ENCODE data around the gene CTNNA3.

The CTNNA3 gene

DNA sequence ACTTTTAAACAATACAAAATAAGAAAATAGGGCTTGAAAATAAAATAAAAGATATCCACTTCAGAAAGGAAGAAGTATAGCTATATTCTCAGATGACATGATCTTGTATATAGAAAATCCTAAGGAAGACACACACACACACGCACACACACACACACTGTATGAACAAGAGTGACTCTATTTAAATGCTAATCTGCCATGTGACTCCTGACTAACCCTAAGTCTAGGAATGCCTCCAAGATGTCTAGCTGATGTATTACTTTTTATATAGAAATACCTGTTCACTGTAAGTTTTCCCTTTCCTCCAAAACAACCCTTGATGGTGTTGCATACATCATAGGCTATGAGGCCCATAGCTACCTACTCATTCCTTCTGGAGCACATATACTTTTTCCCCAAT, 943.3 kb downstream of the CTNNA3 start:
- no peak for DNase-seq (ENCODE audit: low spot score)

GRCh38 chr10:66748217-66748616, 947.8 kb downstream of the CTNNA3 start:
- DNase-seq (ENCODE audit: low spot score), result no peak

DNA sequence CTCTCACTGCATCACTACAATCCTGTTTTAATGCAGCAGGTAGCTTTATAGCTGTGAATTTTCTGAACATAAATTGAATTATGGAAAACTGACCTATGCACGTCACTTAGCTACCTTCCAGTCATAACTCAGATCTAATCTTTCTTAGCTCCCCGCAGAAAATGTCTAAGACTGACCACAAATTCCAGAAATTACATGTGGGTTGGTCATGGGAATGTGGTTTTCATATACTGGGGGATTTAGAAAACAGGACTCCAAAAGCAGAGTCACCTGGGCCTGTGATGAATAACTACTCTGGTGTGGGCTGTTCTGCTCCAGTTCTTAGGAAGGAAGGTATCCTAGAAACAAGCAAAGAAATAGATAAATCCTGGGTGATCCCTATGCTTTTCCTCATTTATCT, 948.5 kb downstream of the CTNNA3 start:
- DNase-seq (ENCODE audit: low spot score), result peak; percentile 47

- no peak for DNase-seq (ENCODE audit: low spot score)
Observed at GRCh38 chr10:66746711-66747110, 949.3 kb downstream of the CTNNA3 start.

GRCh38 chr10:66746246-66746645, 949.7 kb downstream of the CTNNA3 start:
- no peak for DNase-seq (ENCODE audit: low spot score)

- no peak for DNase-seq (ENCODE audit: low spot score)
Observed at GRCh38 chr10:66744915-66745314, 951.1 kb downstream of the CTNNA3 start.

- DNase-seq (ENCODE audit: low spot score), result no peak
Observed at GRCh38 chr10:66737241-66737640, 958.8 kb downstream of the CTNNA3 start.

DNA sequence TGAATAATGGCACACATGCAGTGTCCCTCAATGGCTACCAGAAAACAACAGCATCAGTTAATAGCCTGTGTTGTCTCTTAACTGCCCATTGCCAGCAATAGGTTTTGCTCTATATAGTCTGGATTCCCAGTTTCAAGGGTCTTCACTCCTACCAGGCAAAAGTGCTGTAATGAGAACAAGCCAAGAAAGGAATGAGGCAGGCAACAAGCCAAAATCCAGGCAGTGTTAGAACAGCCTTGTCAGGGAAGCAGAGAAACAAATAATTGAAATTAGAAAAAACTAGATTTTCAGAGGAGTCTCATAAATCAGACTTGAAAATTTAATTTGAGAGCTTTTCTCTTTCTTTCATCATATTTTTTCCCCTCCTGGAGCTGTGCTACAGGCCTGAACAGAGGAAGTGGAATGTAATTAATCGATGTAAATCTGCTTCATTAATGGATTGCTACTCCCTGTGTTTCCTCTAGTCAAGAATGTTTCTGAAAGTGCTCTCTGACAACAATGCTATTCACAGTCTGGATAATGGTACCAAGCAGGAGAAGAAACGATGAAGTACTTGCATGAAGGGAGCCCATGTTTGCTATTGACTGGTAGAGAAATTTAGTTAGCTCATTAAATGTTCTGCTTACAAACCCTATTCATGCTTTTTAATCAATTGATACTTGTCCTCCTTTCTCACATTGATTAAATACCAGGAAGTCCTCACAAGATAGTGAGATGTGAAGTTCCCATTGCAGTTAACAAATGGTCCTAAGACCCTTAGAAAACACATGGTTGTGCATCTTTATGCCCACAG, 972.2 kb downstream of the CTNNA3 start:
- DNase-seq (ENCODE audit: low spot score), result no peak

DNA sequence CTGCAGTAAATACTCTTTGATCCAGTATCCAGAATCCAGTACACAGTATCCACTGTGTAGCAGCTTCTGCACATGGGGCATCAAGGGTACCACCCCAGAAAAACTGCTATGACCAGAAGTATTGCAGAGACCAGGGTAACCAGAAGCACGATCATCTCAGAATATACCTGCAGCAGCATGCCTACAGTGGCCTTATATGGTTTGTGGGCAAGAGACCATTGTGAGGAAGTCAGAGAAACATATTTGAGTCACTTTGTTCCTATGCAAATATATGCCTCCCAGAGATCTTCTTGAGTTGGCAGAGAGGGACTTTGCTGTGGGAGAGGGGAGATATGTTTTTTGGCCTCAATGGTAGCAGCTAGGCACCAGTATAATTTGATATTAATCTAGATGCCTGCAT, 976.5 kb downstream of the CTNNA3 start:
- DNase-seq (ENCODE audit: low spot score), result no peak

- no peak for DNase-seq (ENCODE audit: low spot score)
Observed at GRCh38 chr10:66717231-66717981, 978.6 kb downstream of the CTNNA3 start.

- DNase-seq (ENCODE audit: low spot score), result no peak
Observed at GRCh38 chr10:66714741-66715140, 981.3 kb downstream of the CTNNA3 start.

GRCh38 chr10:66713387-66713786, 982.6 kb downstream of the CTNNA3 start:
- no peak for DNase-seq (ENCODE audit: low spot score)

GRCh38 chr10:66698069-66698468, 997.9 kb downstream of the CTNNA3 start:
- no peak for DNase-seq (ENCODE audit: low spot score)

DNA sequence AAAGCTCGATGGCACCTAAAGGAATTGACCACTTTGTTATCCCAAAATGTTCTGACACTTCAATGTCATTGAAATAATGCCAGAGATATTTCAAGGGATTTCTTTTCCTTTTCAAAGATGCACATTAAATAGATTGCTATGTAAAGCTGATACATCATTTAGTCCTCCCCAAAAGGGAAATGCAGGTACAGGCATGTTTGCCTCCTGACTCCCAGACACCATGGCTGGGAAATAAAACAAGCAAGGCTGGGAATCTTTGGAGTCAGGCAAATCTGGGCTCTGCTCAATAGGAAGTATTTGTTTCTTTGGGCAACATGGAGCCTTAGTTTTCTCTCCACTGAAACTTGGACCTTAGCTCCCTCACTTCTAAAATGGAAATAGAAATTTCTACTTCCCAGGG, 1000.9 kb downstream of the CTNNA3 start:
- no peak for DNase-seq (ENCODE audit: low spot score)

DNA sequence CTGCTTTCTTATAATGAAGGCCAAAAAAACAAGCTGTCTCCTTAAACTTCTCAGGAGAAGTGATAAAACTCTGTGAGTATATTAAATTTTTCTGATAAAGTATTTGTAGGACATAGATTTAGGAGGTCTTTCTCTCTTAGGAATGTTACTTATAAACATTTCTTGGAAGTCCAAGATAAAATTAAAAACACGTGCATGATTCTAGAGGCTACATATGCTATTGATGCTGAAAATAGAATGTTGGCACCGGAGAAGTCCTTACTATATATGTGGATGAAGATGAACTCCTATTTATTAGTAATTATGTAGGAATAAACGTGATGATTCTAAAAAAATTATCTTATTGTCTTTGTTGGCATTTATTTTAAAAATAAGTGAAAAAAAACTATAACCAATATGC, 1011.4 kb downstream of the CTNNA3 start:
- no peak for DNase-seq (ENCODE audit: low spot score)

DNA sequence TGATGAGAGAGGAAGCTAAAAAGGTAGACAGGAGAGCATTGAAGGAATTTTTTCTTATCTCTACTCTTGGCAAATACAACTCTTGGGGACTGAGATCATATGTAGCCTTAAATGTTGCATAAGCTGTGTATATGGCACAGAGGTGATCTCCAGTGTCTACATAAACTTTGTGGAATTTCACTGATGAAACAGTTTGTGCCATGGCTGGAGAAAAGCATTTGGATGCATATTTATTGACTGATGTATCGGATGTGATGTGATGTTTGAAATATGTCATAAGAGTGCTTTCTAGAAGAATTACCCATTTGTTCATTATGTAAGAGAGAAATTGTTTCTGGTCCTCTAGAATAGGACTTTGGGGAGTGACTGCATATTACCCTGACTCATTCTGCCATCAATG, 1015.1 kb downstream of the CTNNA3 start:
- DNase-seq (ENCODE audit: low spot score), result peak; percentile 4

DNA sequence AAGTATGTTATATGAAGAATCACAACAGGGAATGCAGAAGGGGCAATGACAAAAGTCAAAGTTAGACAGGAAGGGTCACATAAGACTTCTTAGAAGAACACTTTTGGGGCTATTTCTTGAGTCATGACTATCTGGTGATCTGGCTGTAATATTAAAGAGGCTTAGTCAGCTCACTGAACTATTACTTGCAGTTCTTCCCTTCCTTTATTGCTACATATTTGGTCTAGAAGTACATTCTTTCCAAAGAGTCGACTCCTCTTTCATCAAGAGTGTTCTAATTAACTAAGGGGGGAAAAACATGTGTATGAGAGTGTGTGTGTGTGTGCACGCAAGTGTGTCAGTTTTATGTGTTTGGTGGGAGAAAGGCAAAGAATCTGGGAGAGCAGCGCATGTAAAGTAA, 1017.5 kb downstream of the CTNNA3 start:
- no peak for DNase-seq (ENCODE audit: low spot score)

DNA sequence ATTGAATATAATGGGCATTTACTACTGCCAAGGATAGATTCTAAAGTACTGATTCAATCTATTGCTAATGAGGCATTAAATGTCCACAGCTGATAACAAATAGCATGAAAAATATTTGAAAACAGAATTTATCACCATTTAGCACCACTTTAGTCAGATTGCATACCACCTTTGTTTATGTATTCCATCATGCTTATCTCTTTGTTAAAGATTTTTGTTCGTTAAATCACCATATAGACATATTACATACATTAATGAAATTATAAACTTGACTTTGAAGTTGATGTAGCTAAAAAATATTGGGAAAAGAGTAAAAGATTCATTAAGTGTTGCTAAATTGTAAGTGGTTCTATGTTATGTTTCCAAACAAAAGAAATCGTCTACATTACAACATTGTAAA, 1022.9 kb downstream of the CTNNA3 start:
- no peak for DNase-seq (ENCODE audit: low spot score)

DNA sequence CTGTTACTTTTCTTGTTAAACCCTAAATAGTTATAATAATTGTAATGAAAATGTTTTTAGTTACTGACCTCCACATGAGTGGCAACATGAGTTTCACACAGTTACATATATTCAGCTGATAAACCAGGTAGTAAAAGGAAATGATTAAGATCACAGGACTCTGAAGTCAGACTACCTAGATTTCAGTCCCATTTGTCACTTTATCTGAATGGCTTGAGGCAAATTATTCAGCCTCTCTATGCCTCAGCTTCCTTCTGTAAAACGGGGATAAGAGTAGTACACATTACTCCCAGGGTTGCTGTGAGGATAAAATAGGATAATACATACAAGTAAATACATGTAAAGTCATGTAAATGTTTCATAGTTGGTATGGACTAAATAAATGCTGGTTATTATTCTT, 1024.4 kb downstream of the CTNNA3 start:
- no peak for DNase-seq (ENCODE audit: low spot score)

DNA sequence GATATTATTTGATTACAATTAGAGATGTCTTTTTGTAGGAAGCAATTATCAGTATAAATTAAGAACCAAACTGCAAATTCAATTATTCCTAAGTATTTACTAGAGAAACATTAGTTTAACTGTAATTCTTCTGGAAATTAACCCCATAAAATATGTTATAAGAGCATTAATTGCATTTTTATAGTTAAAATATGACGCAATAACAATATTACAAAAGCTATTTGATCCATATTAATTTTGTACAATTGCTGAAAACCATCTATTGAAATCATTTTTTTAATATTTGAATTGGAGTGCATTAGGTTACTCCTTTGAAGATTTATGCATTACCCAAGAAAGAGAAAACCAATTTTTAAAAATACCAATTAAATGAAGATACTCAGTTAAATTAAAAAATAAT, 1024.9 kb downstream of the CTNNA3 start:
- DNase-seq (ENCODE audit: low spot score), result no peak

- DNase-seq (ENCODE audit: low spot score), result no peak
Observed at GRCh38 chr10:66656499-66656898, 1039.5 kb downstream of the CTNNA3 start.

DNA sequence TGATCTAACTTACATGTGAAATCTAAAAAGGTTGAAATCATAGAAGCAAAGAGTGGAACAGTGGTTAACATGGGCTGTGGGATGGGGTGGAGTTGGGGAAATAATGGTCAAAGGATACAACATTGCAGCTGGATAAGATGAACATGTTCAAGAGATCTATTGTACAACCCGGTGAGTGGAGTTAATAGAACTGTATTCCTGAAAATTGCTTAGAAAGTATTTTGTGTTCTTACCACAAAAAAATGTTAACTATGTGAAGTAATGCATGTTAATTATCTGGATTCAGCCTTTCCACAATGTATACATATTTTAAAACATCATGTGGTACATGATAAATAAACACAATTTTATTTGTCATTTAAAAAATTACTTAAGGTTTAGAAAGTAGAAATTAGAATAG, 1041.1 kb downstream of the CTNNA3 start:
- no peak for DNase-seq (ENCODE audit: low spot score)

- DNase-seq (ENCODE audit: low spot score), result no peak
Observed at GRCh38 chr10:66651308-66652082, 1044.5 kb downstream of the CTNNA3 start.
